ENCODE results near the gene NUP133.

NUP133 gene

GRCh38 chr1:229409616-229410369, 98.3 kb downstream of the NUP133 start:
- no peak overlapping the region for H3K56ac ChIP-seq (ENCODE audit: low read length)
- peaks cover 8% of the 10 kb centered on the region for H3K4me1 ChIP-seq (ENCODE audit: control insufficient read depth, low read depth, low read length)
- no peak overlapping the region for H3K4ac ChIP-seq (ENCODE audit: low read depth, low read length)
- no peak overlapping the region for H2BK120ac ChIP-seq (ENCODE audit: low read depth, low read length)
- H3K27me3 ChIP-seq (ENCODE audit: insufficient read depth, low read length, poor library complexity): peaks cover 2% of the 10 kb centered on the region
- no peak for DNase-seq
- WGBS (ENCODE audit: extremely low coverage, insufficient coverage, low lambda C conversion rate): no CpG with 5 or more reads among the region's 18 CpGs
- no peak overlapping the region for H3K4me3 ChIP-seq (ENCODE audit: low read length)
- no peak overlapping the region for H4K5ac ChIP-seq (ENCODE audit: low read length)
- H3K9ac ChIP-seq (ENCODE audit: low read length): no peak overlapping the region
- no peaks in the 10 kb centered on the region for H3K79me1 ChIP-seq (ENCODE audit: low read length)
- H3K23ac ChIP-seq (ENCODE audit: low read length): no peak overlapping the region
- no peak overlapping the region for H2AK5ac ChIP-seq (ENCODE audit: low read length)
- H3K79me2 ChIP-seq (ENCODE audit: control insufficient read depth, insufficient read depth, low read length): no peaks in the 10 kb centered on the region
- H3K27ac ChIP-seq (ENCODE audit: low read depth, low read length): no peak overlapping the region
- H2BK5ac ChIP-seq (ENCODE audit: low read length): no peak overlapping the region
- no peak overlapping the region for H3K4me2 ChIP-seq (ENCODE audit: low read length)
- no peak overlapping the region for H4K8ac ChIP-seq (ENCODE audit: low read depth, low read length)
- H3K18ac ChIP-seq (ENCODE audit: low read length): no peak overlapping the region
- H3K36me3 ChIP-seq (ENCODE audit: control insufficient read depth, insufficient read depth, low read length): no peaks in the 10 kb centered on the region
- no peak overlapping the region for H2BK15ac ChIP-seq (replicated peaks; ENCODE audit: low read depth)

- no CpG with 5 or more reads among the region's 8 CpGs for WGBS (ENCODE audit: extremely low coverage, insufficient coverage, low lambda C conversion rate)
- Histone ChIP-seq H3K9ac (ENCODE audit: low read length) (no peak overlapping the region), H4K5ac (ENCODE audit: low read length) (no peak overlapping the region), H3K23ac (ENCODE audit: low read length) (no peak overlapping the region), H3K27me3 (ENCODE audit: insufficient read depth, low read length, poor library complexity) (peaks cover 2% of the 10 kb centered on the region), H3K4ac (ENCODE audit: low read depth, low read length) (no peak overlapping the region), H3K4me1 (ENCODE audit: control insufficient read depth, low read depth, low read length) (peaks cover 8% of the 10 kb centered on the region), H2BK15ac (replicated peaks; ENCODE audit: low read depth) (no peak overlapping the region), H3K4me3 (ENCODE audit: low read length) (no peak overlapping the region), H3K27ac (ENCODE audit: low read depth, low read length) (no peak overlapping the region), H2AK5ac (ENCODE audit: low read length) (no peak overlapping the region), H3K56ac (ENCODE audit: low read length) (no peak overlapping the region), H3K18ac (ENCODE audit: low read length) (no peak overlapping the region), H3K36me3 (ENCODE audit: control insufficient read depth, insufficient read depth, low read length) (no peaks in the 10 kb centered on the region), H3K4me2 (ENCODE audit: low read length) (no peak overlapping the region), H2BK120ac (ENCODE audit: low read depth, low read length) (no peak overlapping the region), H3K79me1 (ENCODE audit: low read length) (no peaks in the 10 kb centered on the region), H4K8ac (ENCODE audit: low read depth, low read length) (no peak overlapping the region), H3K79me2 (ENCODE audit: control insufficient read depth, insufficient read depth, low read length) (no peaks in the 10 kb centered on the region), H2BK5ac (ENCODE audit: low read length) (no peak overlapping the region)
- DNase-seq: peak; percentile 94
Observed at GRCh38 chr1:229408458-229409037, 99.6 kb downstream of the NUP133 start.

- no peaks in the 10 kb centered on the region for H3K79me2 ChIP-seq (ENCODE audit: control insufficient read depth, insufficient read depth, low read length)
- H3K56ac ChIP-seq (ENCODE audit: low read length): peak overlapping the region; percentile 81
- H3K79me1 ChIP-seq (ENCODE audit: low read length): no peaks in the 10 kb centered on the region
- peaks cover 8% of the 10 kb centered on the region for H3K4me1 ChIP-seq (ENCODE audit: control insufficient read depth, low read depth, low read length)
- peak overlapping the region; percentile 62 for H3K9ac ChIP-seq (ENCODE audit: low read length)
- no peak overlapping the region for H2BK5ac ChIP-seq (ENCODE audit: low read length)
- no peak overlapping the region for H2AK5ac ChIP-seq (ENCODE audit: low read length)
- no peak overlapping the region for H2BK120ac ChIP-seq (ENCODE audit: low read depth, low read length)
- H3K23ac ChIP-seq (ENCODE audit: low read length): no peak overlapping the region
- no peak overlapping the region for H3K4ac ChIP-seq (ENCODE audit: low read depth, low read length)
- peak overlapping the region; percentile 29 for H3K4me3 ChIP-seq (ENCODE audit: low read length)
- H3K27ac ChIP-seq (ENCODE audit: low read depth, low read length): no peak overlapping the region
- no peak overlapping the region for H4K8ac ChIP-seq (ENCODE audit: low read depth, low read length)
- no peak overlapping the region for H3K18ac ChIP-seq (ENCODE audit: low read length)
- peak overlapping the region; percentile 85 for H3K4me2 ChIP-seq (ENCODE audit: low read length)
- H4K5ac ChIP-seq (ENCODE audit: low read length): no peak overlapping the region
- no CpG with 5 or more reads among the region's 68 CpGs for WGBS (ENCODE audit: extremely low coverage, insufficient coverage, low lambda C conversion rate)
- no peak overlapping the region for H2BK15ac ChIP-seq (replicated peaks; ENCODE audit: low read depth)
- H3K27me3 ChIP-seq (ENCODE audit: insufficient read depth, low read length, poor library complexity): peaks cover 2% of the 10 kb centered on the region
- no peaks in the 10 kb centered on the region for H3K36me3 ChIP-seq (ENCODE audit: control insufficient read depth, insufficient read depth, low read length)
- DNase-seq: peak; percentile 56
Observed at GRCh38 chr1:229407206-229408026, 100.7 kb downstream of the NUP133 start.

- Histone ChIP-seq H4K5ac (ENCODE audit: low read length) (no peak overlapping the region), H3K4me2 (ENCODE audit: low read length) (peak overlapping the region; percentile 85), H3K4me3 (ENCODE audit: low read length) (peak overlapping the region; percentile 29), H2BK120ac (ENCODE audit: low read depth, low read length) (no peak overlapping the region), H2BK15ac (replicated peaks; ENCODE audit: low read depth) (no peak overlapping the region), H3K18ac (ENCODE audit: low read length) (no peak overlapping the region), H3K4ac (ENCODE audit: low read depth, low read length) (no peak overlapping the region), H3K9ac (ENCODE audit: low read length) (peak overlapping the region; percentile 62), H3K23ac (ENCODE audit: low read length) (no peak overlapping the region), H3K36me3 (ENCODE audit: control insufficient read depth, insufficient read depth, low read length) (no peaks in the 10 kb centered on the region), H4K8ac (ENCODE audit: low read depth, low read length) (no peak overlapping the region), H3K27me3 (ENCODE audit: insufficient read depth, low read length, poor library complexity) (peaks cover 2% of the 10 kb centered on the region), H3K27ac (ENCODE audit: low read depth, low read length) (no peak overlapping the region), H3K4me1 (ENCODE audit: control insufficient read depth, low read depth, low read length) (peaks cover 8% of the 10 kb centered on the region), H2AK5ac (ENCODE audit: low read length) (no peak overlapping the region), H3K79me1 (ENCODE audit: low read length) (no peaks in the 10 kb centered on the region), H3K79me2 (ENCODE audit: control insufficient read depth, insufficient read depth, low read length) (no peaks in the 10 kb centered on the region), H3K56ac (ENCODE audit: low read length) (peak overlapping the region; percentile 81), H2BK5ac (ENCODE audit: low read length) (no peak overlapping the region)
- peak; percentile 63 for DNase-seq
- no CpG with 5 or more reads among the region's 10 CpGs for WGBS (ENCODE audit: extremely low coverage, insufficient coverage, low lambda C conversion rate)
Observed at GRCh38 chr1:229406798-229407197, 101.3 kb downstream of the NUP133 start.

- H3K27ac ChIP-seq (ENCODE audit: low read depth, low read length): no peak overlapping the region
- H2BK120ac ChIP-seq (ENCODE audit: low read depth, low read length): no peak overlapping the region
- no peak overlapping the region for H2BK15ac ChIP-seq (replicated peaks; ENCODE audit: low read depth)
- no peak overlapping the region for H4K5ac ChIP-seq (ENCODE audit: low read length)
- H3K56ac ChIP-seq (ENCODE audit: low read length): no peak overlapping the region
- H3K18ac ChIP-seq (ENCODE audit: low read length): no peak overlapping the region
- DNase-seq: no peak
- H4K8ac ChIP-seq (ENCODE audit: low read depth, low read length): no peak overlapping the region
- H3K4me3 ChIP-seq (ENCODE audit: low read length): no peak overlapping the region
- peaks cover 2% of the 10 kb centered on the region for H3K27me3 ChIP-seq (ENCODE audit: insufficient read depth, low read length, poor library complexity)
- H2BK5ac ChIP-seq (ENCODE audit: low read length): no peak overlapping the region
- no peaks in the 10 kb centered on the region for H3K79me1 ChIP-seq (ENCODE audit: low read length)
- H3K4me1 ChIP-seq (ENCODE audit: control insufficient read depth, low read depth, low read length): peaks cover 2% of the 10 kb centered on the region
- H3K23ac ChIP-seq (ENCODE audit: low read length): no peak overlapping the region
- WGBS (ENCODE audit: extremely low coverage, insufficient coverage, low lambda C conversion rate): no CpG with 5 or more reads among the region's 8 CpGs
- no peak overlapping the region for H3K4me2 ChIP-seq (ENCODE audit: low read length)
- H3K79me2 ChIP-seq (ENCODE audit: control insufficient read depth, insufficient read depth, low read length): no peaks in the 10 kb centered on the region
- H3K9ac ChIP-seq (ENCODE audit: low read length): no peak overlapping the region
- H2AK5ac ChIP-seq (ENCODE audit: low read length): no peak overlapping the region
- no peaks in the 10 kb centered on the region for H3K36me3 ChIP-seq (ENCODE audit: control insufficient read depth, insufficient read depth, low read length)
- no peak overlapping the region for H3K4ac ChIP-seq (ENCODE audit: low read depth, low read length)
Observed at GRCh38 chr1:229403573-229403972, 104.6 kb downstream of the NUP133 start.

Data from mesendoderm (in vitro differentiated cells).